Activated CD8-positive, alpha-beta memory T cell treated with anti-CD3 and anti-CD28 coated beads, Interleukin-2, amount 10 ng/mL, durations not matched to agents 7 days and 5 days (primary cell): Measurements from ENCODE around the gene ZNF106. TPM values are rescaled to one million over a fixed set of nuclear protein-coding genes. Genes with fewer than 3 reads are reported as not detected.

ENCODE experiments used
- ATAC-seq: fragments of 150-1000 bp; cut with Tn5 transposase; one replicate; pipeline ENCODE4 v1.10.0; 2021; ENCODE audit warnings: moderate library complexity
- CTCF ChIA-PET: fragments of 350-600 bp; sonication (Branson Sonifier 250); formaldehyde crosslinking; loops from one replicate; lab custom pipeline; 2021; ENCODE audit warnings: antibody characterized with exemption; lab: Charles Lee
- DNase-seq: peaks from one replicate; pipeline ENCODE4 v3.0.0-alpha.2; 2020
- H3K27ac Mint-ChIP-seq: one replicate; pipeline ENCODE4 v1.8.0; 2021; ENCODE audit warnings: mild to moderate bottlenecking, mixed read lengths
- H3K27me3 Mint-ChIP-seq: one replicate; pipeline ENCODE4 v1.8.0; 2021; ENCODE audit warnings: mixed read lengths
- H3K36me3 Mint-ChIP-seq: one replicate; pipeline ENCODE4 v1.8.0; 2021; ENCODE audit warnings: mild to moderate bottlenecking, mixed read lengths
- H3K4me1 Mint-ChIP-seq: one replicate; pipeline ENCODE4 v1.8.0; 2021; ENCODE audit warnings: mixed read lengths
- H3K4me3 Mint-ChIP-seq: one replicate; pipeline ENCODE4 v1.8.0; 2021; ENCODE audit warnings: mild to moderate bottlenecking, moderate library complexity, mixed read lengths
- H3K9me3 Mint-ChIP-seq: one replicate; pipeline ENCODE4 v1.8.0; 2022; ENCODE audit warnings: low read depth, mixed read lengths
- total RNA-seq, 2 experiments: library from RNA; stranded (reverse); gene quantifications; one replicate each; pipeline ENCODE4 v1.2.3, GENCODE V29; 2021

ZNF106 gene
- total RNA-seq, 2 experiments from 2014 or later = 41.1 to 51.8 TPM

DNA sequence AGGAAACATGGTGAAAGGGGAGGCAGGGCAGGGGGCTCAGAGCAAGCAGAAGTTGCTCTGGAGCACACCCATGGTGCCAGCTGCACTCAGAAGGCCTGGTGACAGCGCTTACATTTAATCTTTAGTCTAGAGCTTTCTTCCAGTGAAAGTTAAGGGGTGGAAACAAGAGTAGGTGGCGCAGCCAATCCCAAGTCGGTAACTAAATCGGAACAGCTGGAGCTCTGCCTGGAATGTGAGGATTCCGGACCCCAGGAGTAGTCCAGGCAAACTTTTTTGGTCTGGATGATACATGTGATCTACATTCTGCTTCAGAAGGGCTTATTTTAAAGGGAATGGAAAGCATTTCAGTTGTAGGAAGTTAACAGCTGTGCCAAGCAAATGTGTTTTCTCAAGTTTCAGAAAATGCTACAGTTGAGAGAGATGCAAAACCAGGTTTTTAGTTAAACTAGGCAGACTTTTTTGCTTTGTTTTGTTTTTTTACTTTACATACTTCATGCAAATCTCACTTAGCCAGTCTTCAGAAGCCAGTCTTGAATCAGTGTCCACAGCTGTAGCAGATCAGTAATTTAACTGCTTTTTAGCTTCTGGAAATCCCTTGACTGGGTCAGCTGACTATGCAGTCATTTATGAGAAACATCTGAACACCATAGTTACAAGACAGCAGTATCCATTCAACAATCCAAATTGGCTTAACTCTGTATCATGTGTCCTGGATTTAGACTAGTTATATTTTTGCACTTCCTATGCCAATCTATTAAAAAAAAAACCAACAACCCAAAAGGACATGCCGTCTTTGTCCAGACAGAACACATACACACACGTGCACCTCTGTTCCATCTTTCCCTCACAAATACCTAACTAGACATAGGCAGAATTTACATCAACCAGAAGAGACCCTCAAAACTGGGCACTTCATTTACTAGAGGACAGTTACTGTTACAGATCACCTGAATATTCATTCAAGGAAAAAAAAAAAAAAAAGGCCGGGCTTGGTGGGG is 33.2 kb downstream of the ZNF106 start:
- CTCF ChIA-PET = interaction anchor here (1.1 kb wide), 1 partner anchor 9 kb away, joined by 4 read pairs; no protein-coding TSS in a partner anchor
- Mint-ChIP-seq H3K27ac (no peak overlapping the region), H3K4me3 (no peak overlapping the region), H3K36me3 (peaks cover 7% of the 10 kb centered on the region), H3K27me3 (no peaks in the 10 kb centered on the region), H3K4me1 (no peaks in the 10 kb centered on the region), H3K9me3 (no peaks in the 10 kb centered on the region)
- no peak for ATAC-seq
- DNase-seq = no peak

DNA sequence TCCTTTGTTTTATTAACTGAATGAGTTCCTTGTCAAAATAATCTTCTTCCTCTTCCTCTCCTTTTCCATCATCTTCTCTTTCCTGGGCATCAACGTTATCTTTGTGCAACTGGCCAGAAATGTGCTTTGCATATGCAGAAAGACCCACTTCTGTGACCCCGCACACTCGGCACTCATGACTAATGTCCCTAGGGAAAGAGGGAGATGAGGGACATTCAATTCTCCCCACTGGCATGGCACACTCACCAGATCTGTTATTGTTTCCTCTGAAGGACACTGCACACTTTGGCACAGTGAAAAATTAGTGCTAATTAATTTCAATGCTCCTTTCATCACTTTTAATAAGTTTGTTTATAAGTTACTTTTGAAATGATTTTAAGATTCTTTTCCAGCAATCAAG is 34.0 kb downstream of the ZNF106 start:
- ATAC-seq (no peak), DNase-seq (no peak)
- H3K9me3 Mint-ChIP-seq = no peaks in the 10 kb centered on the region
- no peak overlapping the region for H3K4me3 Mint-ChIP-seq
- H3K27ac Mint-ChIP-seq = no peak overlapping the region
- no peaks in the 10 kb centered on the region for H3K27me3 Mint-ChIP-seq
- H3K36me3 Mint-ChIP-seq = peaks cover 7% of the 10 kb centered on the region
- CTCF ChIA-PET = no interaction called here
- H3K4me1 Mint-ChIP-seq = no peaks in the 10 kb centered on the region

DNA sequence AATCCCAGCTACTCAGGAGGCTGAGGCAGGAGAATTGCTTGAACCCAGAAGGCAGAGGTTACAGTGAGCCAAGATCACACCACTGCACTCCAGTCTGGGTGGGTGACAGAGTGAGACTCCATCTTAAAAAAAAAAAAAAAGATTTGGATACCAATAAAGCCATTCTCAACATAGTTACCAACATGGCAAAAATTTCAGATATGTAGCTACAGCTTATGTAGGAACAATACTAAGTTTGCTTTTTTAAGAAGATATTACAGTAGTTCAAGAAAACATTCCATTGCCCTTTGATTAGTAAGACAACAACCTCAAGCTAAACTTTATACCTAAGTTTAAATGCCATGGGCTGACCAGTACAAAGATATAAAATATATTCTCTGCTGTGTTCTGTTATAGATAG is 34.4 kb downstream of the ZNF106 start:
- ATAC-seq (no peak), DNase-seq (no peak)
- CTCF ChIA-PET = no interaction called here
- Mint-ChIP-seq H3K4me1 (no peaks in the 10 kb centered on the region), H3K36me3 (peaks cover 10% of the 10 kb centered on the region), H3K27me3 (no peaks in the 10 kb centered on the region), H3K27ac (no peak overlapping the region), H3K4me3 (no peak overlapping the region), H3K9me3 (no peaks in the 10 kb centered on the region)

DNA sequence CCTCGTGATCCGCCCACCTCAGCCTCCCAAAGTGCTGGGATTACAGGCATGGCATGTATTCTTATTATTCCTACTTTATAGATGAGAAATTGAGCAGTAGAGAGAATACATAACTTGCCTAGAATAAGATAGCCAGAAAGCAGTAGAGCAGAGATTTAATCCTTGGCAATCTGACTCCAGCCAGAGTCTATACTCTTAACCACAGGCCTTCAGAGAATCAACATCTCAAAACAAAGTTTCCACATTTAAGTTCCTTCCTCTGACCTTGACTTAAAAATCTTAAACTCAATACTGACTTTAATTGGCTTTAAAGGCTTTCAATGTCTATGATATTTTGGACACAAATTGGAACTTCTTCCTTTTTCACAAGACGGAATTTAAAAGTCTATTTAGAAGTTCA is 37.1 kb downstream of the ZNF106 start:
- ATAC-seq (no peak), DNase-seq (no peak)
- CTCF ChIA-PET = interaction anchor here (0.7 kb wide), 1 partner anchor 758 kb away, joined by 3 read pairs; no protein-coding TSS in a partner anchor
- H3K27me3 Mint-ChIP-seq = no peaks in the 10 kb centered on the region
- no peaks in the 10 kb centered on the region for H3K4me1 Mint-ChIP-seq
- H3K4me3 Mint-ChIP-seq = no peak overlapping the region
- no peak overlapping the region for H3K27ac Mint-ChIP-seq
- no peaks in the 10 kb centered on the region for H3K9me3 Mint-ChIP-seq
- H3K36me3 Mint-ChIP-seq = peaks cover 23% of the 10 kb centered on the region

DNA sequence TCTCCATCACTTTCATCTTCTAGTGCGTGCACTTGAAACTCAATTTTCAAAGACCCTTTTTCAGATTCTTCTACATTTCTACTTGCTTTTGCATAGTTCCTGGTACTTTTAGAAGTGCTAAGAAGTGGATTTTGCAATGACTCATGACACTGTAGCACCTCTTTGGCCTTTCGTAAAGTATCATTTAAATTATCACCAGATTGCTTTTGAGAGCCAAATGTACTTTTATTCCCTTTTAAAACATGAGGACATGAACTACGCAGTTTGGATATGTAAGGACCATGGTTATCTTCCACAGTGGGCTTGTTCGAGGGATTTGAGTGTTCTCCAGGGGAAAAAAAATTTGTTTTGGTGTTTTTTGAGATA is 40.5 kb downstream of the ZNF106 start:
- ATAC-seq = no peak
- H3K4me1 Mint-ChIP-seq = no peaks in the 10 kb centered on the region
- no peaks in the 10 kb centered on the region for H3K9me3 Mint-ChIP-seq
- peaks cover 32% of the 10 kb centered on the region for H3K36me3 Mint-ChIP-seq
- no peaks in the 10 kb centered on the region for H3K27me3 Mint-ChIP-seq
- no peak for DNase-seq
- CTCF ChIA-PET = no interaction called here
- H3K27ac Mint-ChIP-seq = no peak overlapping the region
- no peak overlapping the region for H3K4me3 Mint-ChIP-seq

DNA sequence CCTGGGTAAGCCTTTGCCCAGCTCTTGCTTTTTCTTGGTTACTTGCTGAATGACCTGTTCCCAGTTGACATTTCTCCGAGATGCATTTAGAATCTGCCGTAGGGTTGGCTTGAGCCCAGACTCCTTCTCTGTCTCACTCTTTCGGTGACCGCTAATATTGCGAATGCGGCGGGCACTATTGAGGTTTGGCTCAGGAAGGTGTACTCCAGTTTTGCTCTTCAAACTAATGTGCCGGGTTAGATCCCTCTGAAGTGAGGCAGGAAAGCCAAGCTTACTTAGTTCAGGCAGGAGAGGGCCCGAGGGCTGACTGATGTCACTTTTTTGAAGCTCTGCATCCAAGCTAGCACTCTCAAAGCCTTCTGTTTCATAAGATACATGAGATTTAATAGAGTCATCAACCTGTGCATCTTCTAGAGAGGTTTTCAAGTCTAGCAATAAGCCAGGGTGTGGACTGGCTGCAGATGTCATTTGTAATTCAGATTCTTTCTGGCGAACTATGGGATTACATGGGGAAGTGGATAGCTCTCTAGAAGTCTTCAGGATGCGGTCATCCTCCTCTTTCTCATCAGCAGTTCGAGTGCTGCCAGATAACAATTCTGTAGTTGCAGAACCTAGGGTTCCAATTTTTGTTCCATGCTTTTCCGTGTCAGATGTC is 41.0 kb downstream of the ZNF106 start:
- Mint-ChIP-seq H3K4me1 (no peaks in the 10 kb centered on the region), H3K27me3 (no peaks in the 10 kb centered on the region), H3K4me3 (no peak overlapping the region), H3K9me3 (no peaks in the 10 kb centered on the region), H3K27ac (no peak overlapping the region), H3K36me3 (peaks cover 32% of the 10 kb centered on the region)
- ATAC-seq (no peak), DNase-seq (no peak)
- CTCF ChIA-PET = no interaction called here

DNA sequence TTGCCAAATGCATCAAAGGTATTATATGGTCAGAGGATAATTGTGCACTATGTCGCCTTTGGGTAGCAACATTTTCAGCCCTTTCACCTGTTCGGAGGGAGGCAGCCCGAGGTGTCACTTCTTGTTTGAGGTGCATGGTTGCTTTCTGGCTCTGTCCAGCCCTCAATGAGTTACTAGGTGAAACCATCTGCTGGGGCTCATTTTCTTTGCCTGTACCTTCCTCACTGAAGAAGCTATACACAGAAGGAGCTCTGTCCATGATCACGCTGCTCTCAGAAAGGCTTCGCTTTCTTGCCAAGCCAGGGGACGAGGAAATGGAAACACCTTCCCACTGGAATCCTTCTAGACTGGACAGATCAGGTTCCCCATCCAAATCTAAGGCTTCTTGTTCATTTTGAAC is 42.7 kb downstream of the ZNF106 start:
- no peaks in the 10 kb centered on the region for H3K4me1 Mint-ChIP-seq
- CTCF ChIA-PET = interaction anchor here (0.6 to 1.1 kb wide), 2 partner anchors 10 to 62 kb away, joined by 3 to 4 read pairs; no protein-coding TSS in a partner anchor
- peaks cover 32% of the 10 kb centered on the region for H3K36me3 Mint-ChIP-seq
- H3K27ac Mint-ChIP-seq = no peak overlapping the region
- H3K4me3 Mint-ChIP-seq = no peak overlapping the region
- ATAC-seq (no peak), DNase-seq (no peak)
- no peaks in the 10 kb centered on the region for H3K27me3 Mint-ChIP-seq
- H3K9me3 Mint-ChIP-seq = no peaks in the 10 kb centered on the region

DNA sequence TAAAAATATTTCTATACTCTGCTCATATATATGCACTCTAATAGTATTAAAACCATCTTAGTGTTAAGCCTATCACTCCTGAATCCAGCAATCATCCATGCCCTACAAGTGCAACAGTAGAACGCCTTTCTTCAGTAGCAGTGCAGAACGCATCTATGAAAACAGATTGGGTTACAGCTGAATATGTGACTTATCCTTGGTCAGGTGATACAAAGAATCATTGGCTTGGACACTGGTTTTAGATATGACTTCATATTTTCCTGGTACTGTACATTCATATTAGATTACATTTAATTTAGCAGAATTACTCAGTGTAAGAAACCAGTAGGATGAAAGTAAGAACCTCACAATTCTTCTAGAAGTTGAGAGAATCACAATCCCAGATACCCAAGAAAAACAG is 43.3 kb downstream of the ZNF106 start:
- DNase-seq (no peak), ATAC-seq (no peak)
- no peaks in the 10 kb centered on the region for H3K9me3 Mint-ChIP-seq
- CTCF ChIA-PET = interaction anchor here (1.0 kb wide), 1 partner anchor 15 kb away, joined by 3 read pairs; no protein-coding TSS in a partner anchor
- no peaks in the 10 kb centered on the region for H3K27me3 Mint-ChIP-seq
- H3K27ac Mint-ChIP-seq = no peak overlapping the region
- no peaks in the 10 kb centered on the region for H3K4me1 Mint-ChIP-seq
- H3K36me3 Mint-ChIP-seq = peaks cover 32% of the 10 kb centered on the region
- H3K4me3 Mint-ChIP-seq = no peak overlapping the region

DNA sequence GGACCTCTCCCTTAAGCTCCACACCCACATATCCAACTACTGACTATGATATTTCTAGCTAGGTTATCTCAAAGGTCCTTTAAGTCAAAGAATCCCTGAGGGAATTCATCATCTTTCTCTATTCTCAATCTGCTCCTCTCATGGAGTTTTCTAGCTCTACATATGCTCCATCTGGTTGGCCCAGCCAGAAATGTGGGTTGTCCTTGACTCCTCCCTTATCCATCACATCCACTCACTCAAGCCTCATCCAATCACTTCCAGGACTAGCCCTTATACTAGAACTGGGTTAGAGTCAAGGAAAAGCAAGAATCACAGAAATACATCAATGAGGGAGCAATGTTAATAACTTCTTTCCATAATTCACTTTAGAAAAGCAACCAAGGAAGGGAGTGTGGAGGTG is 45.4 kb downstream of the ZNF106 start:
- CTCF ChIA-PET = no interaction called here
- Mint-ChIP-seq H3K4me1 (no peaks in the 10 kb centered on the region), H3K27me3 (no peaks in the 10 kb centered on the region), H3K4me3 (no peak overlapping the region), H3K9me3 (no peaks in the 10 kb centered on the region), H3K36me3 (peaks cover 24% of the 10 kb centered on the region), H3K27ac (no peak overlapping the region)
- DNase-seq (no peak), ATAC-seq (no peak)

DNA sequence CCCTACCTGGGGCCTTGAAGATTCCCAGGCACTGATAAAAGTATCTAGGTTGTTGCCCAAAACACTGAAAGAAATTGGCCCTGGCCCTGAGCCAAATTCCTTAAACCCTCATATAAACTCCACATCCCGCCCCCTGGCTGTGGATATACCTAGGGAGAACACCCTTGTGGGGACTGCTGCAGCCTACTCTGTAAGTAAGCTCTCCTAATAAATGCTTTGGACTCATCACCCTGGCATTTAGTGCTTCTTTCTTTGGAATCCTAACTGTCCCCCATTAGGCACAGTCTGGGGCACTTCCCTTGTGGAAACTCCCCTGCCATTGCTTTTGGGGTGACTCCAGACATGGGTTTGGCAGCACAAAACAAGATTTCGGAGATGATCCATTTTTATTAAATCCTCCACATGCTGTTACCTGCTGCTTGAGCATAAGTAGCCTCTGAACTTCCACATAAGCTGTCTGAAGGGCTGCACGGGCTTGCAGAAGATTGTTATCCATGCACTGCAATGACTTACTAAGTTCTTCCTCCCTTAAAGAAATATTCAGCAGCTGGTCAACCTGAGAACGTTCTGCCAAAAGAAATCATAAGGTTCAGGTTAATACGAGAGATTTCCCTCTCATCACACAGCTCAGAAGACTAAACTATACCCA is 46.4 kb downstream of the ZNF106 start:
- Mint-ChIP-seq H3K27ac (no peak overlapping the region), H3K4me1 (no peaks in the 10 kb centered on the region), H3K36me3 (peaks cover 23% of the 10 kb centered on the region), H3K4me3 (no peak overlapping the region), H3K9me3 (no peaks in the 10 kb centered on the region), H3K27me3 (no peaks in the 10 kb centered on the region)
- ATAC-seq = no peak
- CTCF ChIA-PET = no interaction called here
- DNase-seq = no peak

DNA sequence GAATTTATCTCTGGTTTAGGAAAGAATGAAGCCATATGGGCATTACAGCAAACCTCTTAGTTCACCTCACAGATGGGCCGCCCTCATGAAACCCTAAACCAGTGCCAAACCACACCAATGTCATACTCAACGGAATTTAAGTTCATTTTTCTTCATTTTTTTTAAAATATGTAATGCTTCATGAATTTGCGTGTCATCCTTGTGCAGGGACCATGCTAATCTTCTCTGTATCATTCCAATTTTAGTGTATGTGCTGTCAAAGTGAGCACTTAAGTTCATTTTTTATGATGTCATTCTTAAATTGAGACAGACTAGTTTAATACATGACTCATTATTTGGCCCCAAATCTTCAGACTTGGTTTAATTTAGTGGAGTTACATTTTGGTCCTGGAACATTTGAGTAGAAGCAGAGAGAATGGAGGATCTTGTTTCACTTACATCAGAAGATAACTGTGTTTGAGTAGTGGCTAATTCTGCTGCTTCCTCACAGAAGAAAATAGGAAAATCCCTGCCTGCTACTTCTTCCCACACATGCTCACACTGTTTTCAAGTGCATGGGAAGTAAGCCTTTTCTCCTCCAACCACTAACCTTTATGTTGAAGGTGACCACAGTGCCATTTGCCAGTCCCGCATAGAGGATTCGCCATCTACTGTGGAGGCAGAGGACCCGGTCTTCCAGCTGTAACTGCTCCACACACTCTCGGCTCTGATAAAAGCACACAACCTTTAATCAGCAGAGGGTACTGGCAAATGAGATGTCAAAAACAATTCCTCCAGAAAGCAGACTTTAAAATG is 63.3 kb downstream of the ZNF106 start:
- Mint-ChIP-seq H3K9me3 (no peaks in the 10 kb centered on the region), H3K36me3 (peaks cover 47% of the 10 kb centered on the region), H3K27ac (no peak overlapping the region), H3K4me3 (no peak overlapping the region), H3K27me3 (no peaks in the 10 kb centered on the region), H3K4me1 (no peaks in the 10 kb centered on the region)
- CTCF ChIA-PET = no interaction called here
- no peak for DNase-seq
- ATAC-seq = no peak

DNA sequence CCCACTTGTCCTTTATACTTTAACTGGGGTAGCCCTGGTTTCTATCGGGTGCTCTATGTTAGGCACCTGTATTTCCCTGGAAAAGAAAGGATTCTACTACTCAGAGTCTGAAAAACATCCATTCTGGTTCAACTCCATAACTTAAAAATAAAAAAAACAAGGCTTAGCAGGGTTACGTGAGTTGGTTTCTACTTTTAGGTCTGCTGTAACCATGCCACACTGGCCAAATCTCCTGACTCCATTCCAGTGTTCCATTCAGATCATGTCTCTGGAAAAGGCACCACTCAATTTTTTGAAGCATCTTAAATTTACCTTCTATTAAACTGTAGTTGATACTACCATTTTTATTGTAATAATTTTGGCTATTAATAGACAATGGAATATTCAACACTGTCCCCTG is 69.6 kb downstream of the ZNF106 start:
- CTCF ChIA-PET = no interaction called here
- DNase-seq (no peak), ATAC-seq (no peak)
- no peaks in the 10 kb centered on the region for H3K27me3 Mint-ChIP-seq
- H3K36me3 Mint-ChIP-seq = peaks cover 45% of the 10 kb centered on the region
- no peak overlapping the region for H3K4me3 Mint-ChIP-seq
- no peaks in the 10 kb centered on the region for H3K9me3 Mint-ChIP-seq
- H3K4me1 Mint-ChIP-seq = no peaks in the 10 kb centered on the region
- H3K27ac Mint-ChIP-seq = no peak overlapping the region

DNA sequence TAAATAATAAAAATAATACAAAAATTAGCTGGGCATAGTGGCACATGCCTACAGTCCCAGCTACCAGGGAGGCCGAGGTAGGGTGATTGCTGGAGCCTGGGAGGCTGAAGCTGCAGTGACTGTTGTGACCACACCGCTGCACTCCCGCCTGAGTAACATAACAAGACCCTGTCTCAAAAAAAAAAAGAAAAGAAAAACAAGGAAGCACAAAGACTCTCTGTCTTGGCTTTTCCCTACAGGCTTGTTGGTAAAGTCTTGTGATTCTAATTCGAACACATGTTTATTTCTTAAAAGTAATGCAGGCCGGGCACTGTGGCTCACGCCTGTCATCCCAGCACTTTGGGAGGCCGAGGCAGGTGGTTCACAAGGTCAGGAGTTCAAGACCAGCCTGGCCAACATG is 71.6 kb downstream of the ZNF106 start:
- Mint-ChIP-seq H3K27ac (no peak overlapping the region), H3K36me3 (peaks cover 33% of the 10 kb centered on the region), H3K4me3 (no peak overlapping the region), H3K4me1 (no peaks in the 10 kb centered on the region), H3K27me3 (no peaks in the 10 kb centered on the region), H3K9me3 (no peaks in the 10 kb centered on the region)
- ATAC-seq (no peak), DNase-seq (no peak)
- CTCF ChIA-PET = no interaction called here
